Endothelial cell of umbilical vein (primary cell): Measurements from ENCODE around the gene KRTAP1-3. TPM values are rescaled to one million over a fixed set of nuclear protein-coding genes. Genes with fewer than 3 reads are reported as not detected.

Experiments
- BruUV-seq: library from RNA; stranded (reverse); fragments of 400-500 nt; replicated peaks from 2 replicates; lab custom pipeline; 2021; lab: Mats Ljungman, UMichigan
- CTCF ChIA-PET: fragments of 300-600, 350-600 bp; sonication (Branson Sonifier 250); formaldehyde crosslinking; loops from one replicate; lab custom pipeline; 2021; ENCODE audit warnings: antibody characterized with exemption, inconsistent platforms; lab: Charles Lee
- POLR2A ChIA-PET: fragments of 300-600, 350-600 bp; sonication (Branson Sonifier 250); formaldehyde crosslinking; loops from one replicate; lab custom pipeline; 2021; ENCODE audit warnings: antibody characterized with exemption, inconsistent platforms; lab: Charles Lee
- DNase-seq: peaks from one replicate; pipeline ENCODE4 v3.0.0-alpha.2; 2011; ENCODE audit warnings: low read depth, low spot score
- FAIRE-seq: peaks from 2 replicates; lab custom pipeline; 2011; peaks lifted over from hg19 to GRCh38; lab: Jason Lieb, UNC
- H2AFZ ChIP-seq: 2 replicates; pipeline ENCODE4 v1.6.0; 2012; ENCODE audit warnings: low read depth, low read length, control low read depth, inconsistent platforms
- H3K27ac ChIP-seq: 2 replicates; pipeline ENCODE4 v1.5.1; 2011; ENCODE audit warnings: low read depth, mild to moderate bottlenecking, control low read depth, low read length, moderate library complexity; ENCODE audit not compliant: insufficient read depth
- H3K27me3 ChIP-seq, 2 experiments: 2 replicates each; pipeline versions ENCODE4 v1.6.0 to v1.6.1; 2011; ENCODE audit warnings: low read length in 2 of 2, mixed read lengths in 1 of 2; ENCODE audit not compliant: control insufficient read depth in 2 of 2, insufficient read depth in 2 of 2
- H3K36me3 ChIP-seq, 2 experiments: 2 replicates in 1 of 2; 3 replicates in 1 of 2; pipeline ENCODE4 v1.5.1; 2011; ENCODE audit warnings: low read length in 2 of 2, mild to moderate bottlenecking in 1 of 2, moderate library complexity in 1 of 2; ENCODE audit not compliant: control insufficient read depth in 2 of 2, insufficient read depth in 2 of 2; ENCODE audit errors: extremely low read depth in 1 of 2
- H3K4me1 ChIP-seq: 3 replicates; pipeline ENCODE4 v1.5.1; 2011; ENCODE audit warnings: mild to moderate bottlenecking, low read length; ENCODE audit not compliant: control insufficient read depth, insufficient read depth; ENCODE audit errors: extremely low read depth
- H3K4me2 ChIP-seq: 2 replicates; pipeline ENCODE4 v1.6.1; 2011; ENCODE audit warnings: low read length, control low read depth, mixed read lengths; ENCODE audit not compliant: insufficient read depth
- H3K4me3 ChIP-seq, 3 experiments: fragments of 200-600 bp in 1 of 3; sonication (generic), shearing (Covaris generic) in 1 of 3; replicated peaks in 1 of 3; 2 replicates each; pipeline ENCODE4 v1.5.1; 2011 to 2016; ENCODE audit warnings: control low read depth in 3 of 3, low read length in 3 of 3, mild to moderate bottlenecking in 2 of 3, inconsistent platforms in 1 of 3, low read depth in 1 of 3, moderate library complexity in 1 of 3; ENCODE audit not compliant: insufficient read depth in 1 of 3
- H3K79me2 ChIP-seq: 2 replicates; pipeline ENCODE4 v1.6.0; 2012; ENCODE audit warnings: low read length, inconsistent platforms; ENCODE audit not compliant: control insufficient read depth, insufficient read depth
- H3K9ac ChIP-seq: replicated peaks from 2 replicates; pipeline ENCODE3; 2011; ENCODE audit warnings: low read length, control low read depth; ENCODE audit not compliant: insufficient read depth; ENCODE audit errors: extremely low read depth
- H3K9me1 ChIP-seq: replicated peaks from 3 replicates; pipeline ENCODE4 v1.6.0; 2011; ENCODE audit warnings: mild to moderate bottlenecking, low read length; ENCODE audit not compliant: control insufficient read depth, insufficient read depth; ENCODE audit errors: extremely low read depth
- H3K9me3 ChIP-seq: replicated peaks from 2 replicates; pipeline ENCODE4 v1.5.1; 2012; ENCODE audit warnings: low read length, inconsistent platforms; ENCODE audit not compliant: control insufficient read depth, insufficient read depth
- H4K20me1 ChIP-seq: replicated peaks from 2 replicates; pipeline ENCODE3; 2011; ENCODE audit warnings: mild to moderate bottlenecking, low read length; ENCODE audit not compliant: control insufficient read depth, insufficient read depth; ENCODE audit errors: extremely low read depth
- CTCF ChIP-seq, 2 donors: IDR thresholded peaks; 1 replicate in 1 of 2; 2 replicates in 1 of 2; pipeline ENCODE4 v1.5.1; 2011; ENCODE audit warnings: low read length in 2 of 2, mild to moderate bottlenecking in 2 of 2, moderate library complexity in 2 of 2, control low read depth in 1 of 2, inconsistent platforms in 1 of 2, low read depth in 1 of 2; ENCODE audit not compliant: insufficient read depth in 1 of 2; ENCODE audit errors: extremely low read depth in 1 of 2
- EZH2 ChIP-seq: IDR thresholded peaks from 2 replicates; pipeline ENCODE4 v1.6.1; 2012; ENCODE audit warnings: borderline replicate concordance, low read depth, mild to moderate bottlenecking, moderate library complexity, low read length, inconsistent platforms; ENCODE audit not compliant: severe bottlenecking
- FOS ChIP-seq: IDR thresholded peaks from 2 replicates; pipeline ENCODE4 v1.6.1; 2011; ENCODE audit warnings: mild to moderate bottlenecking, low read length, moderate library complexity, borderline replicate concordance; ENCODE audit not compliant: insufficient read depth
- GATA2 ChIP-seq: IDR thresholded peaks from 2 replicates; pipeline ENCODE4 v1.7.0; 2011; ENCODE audit warnings: low read depth, mild to moderate bottlenecking, moderate library complexity, mixed read lengths, low read length; ENCODE audit not compliant: insufficient read length, insufficient read depth
- JUN ChIP-seq: IDR thresholded peaks from 2 replicates; pipeline ENCODE4 v1.6.1; 2011; ENCODE audit warnings: borderline replicate concordance, low read depth; ENCODE audit not compliant: insufficient read length, insufficient read depth
- MYC ChIP-seq: IDR thresholded peaks from one replicate; pipeline ENCODE4 v1.6.1; 2011; ENCODE audit warnings: mild to moderate bottlenecking, low read depth, low read length
- POLR2A ChIP-seq: IDR thresholded peaks from 2 replicates; pipeline ENCODE4 v1.6.1; 2012; ENCODE audit warnings: low read depth, mild to moderate bottlenecking, control low read depth, low read length
- POLR2AphosphoS5 ChIP-seq: IDR thresholded peaks from 2 replicates; pipeline ENCODE4 v1.6.1; 2012; ENCODE audit warnings: low read depth, mild to moderate bottlenecking, control low read depth, low read length, moderate library complexity; ENCODE audit not compliant: insufficient read depth
- dilution Hi-C: fragments of 300-500 bp; cut with MboI; formaldehyde crosslinking; loops from one replicate; pipeline ENCODE4 v1.15.0; 2019; ENCODE audit warnings: low sequenced_read_pairs; ENCODE audit not compliant: extremely low pct_ligation_motif_present
- intact Hi-C: fragments of 100-400 bp; cut with micrococcal nuclease; formaldehyde crosslinking; loops from one replicate; pipeline ENCODE4 v1.10.0; 2022
- polyA plus RNA-seq, 4 experiments: library from polyadenylated mRNA; depleted of rRNA in 3 of 4; stranded (reverse) in 3 of 4; unstranded in 1 of 4; fragments of >200 nt; gene quantifications; 2 replicates each; pipeline versions ENCODE4 v1.2.1 to v1.2.3, GENCODE V29; 2011 to 2012; ENCODE audit warnings: missing spikeins in 1 of 4
- total RNA-seq: library from RNA; stranded (reverse); gene quantifications from 2 replicates; pipeline ENCODE4 v1.2.3, GENCODE V29; 2021
- TF ChIP-seq, protein P1 (sequence below): IDR thresholded peaks from 2 replicates; pipeline ENCODE4 v1.6.1; 2011; ENCODE audit not compliant: insufficient read depth, insufficient read length

Gene KRTAP1-3
- total and polyA plus RNA-seq, 2 donors (not counting 3 experiments of a cell fraction or from before 2014, with no cell fraction given), result not detected

DNA sequence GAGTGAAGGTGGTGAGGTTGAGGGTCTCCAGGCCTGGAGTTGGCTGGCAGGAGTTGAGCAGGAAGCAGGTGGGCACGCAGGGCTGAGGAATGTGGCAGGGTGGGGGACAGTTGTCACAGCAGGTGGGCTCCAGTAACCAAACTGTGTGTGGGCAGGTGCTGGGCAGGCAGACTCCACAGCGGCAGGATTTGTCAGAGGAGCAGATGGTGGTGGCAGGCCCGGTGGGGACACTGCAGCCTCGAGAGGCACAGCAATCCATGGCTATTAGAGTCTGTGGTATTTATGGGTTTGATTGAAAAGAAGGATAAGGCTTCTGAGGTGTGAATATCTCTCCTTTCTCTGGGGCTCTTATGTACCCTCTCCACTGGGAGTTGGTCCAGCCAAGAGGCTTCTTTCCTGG lies 40.8 kb downstream of the KRTAP1-3 start, which contains the start of gene KRTAP3-3:
Gene KRTAP3-3, minus strand, starts transcription at position 326 of the 400 bp plus-strand sequence. Its CDS starts 67 bp downstream, at position 259.
- no peaks in the 10 kb centered on the region for H3K9me1 ChIP-seq
- H2AFZ ChIP-seq, result no peak within 1 kb of the TSS
- ChIA-PET CTCF (interaction anchor here (1.4 kb wide), 1 partner anchor 30 kb away, joined by 3 read pairs; no protein-coding TSS in a partner anchor), POLR2A (no interaction called here)
- no peak within 1 kb of the TSS for H3K4me2 ChIP-seq
- H3K27me3 ChIP-seq, result peaks cover 2 to 3% of the 10 kb centered on the region in 2 experiments
- no peaks in the 10 kb centered on the region for H3K79me2 ChIP-seq
- H3K9ac ChIP-seq, result no peak within 1 kb of the TSS
- BruUV-seq, result no TSS peak
- H3K36me3 ChIP-seq, result no peaks in the 10 kb centered on the region
- no peaks in the 10 kb centered on the region for H3K9me3 ChIP-seq
- H4K20me1 ChIP-seq, result no peaks in the 10 kb centered on the region
- intact Hi-C loops (no loop called here), dilution Hi-C loops (no loop called here)
- no peak within 1 kb of the TSS for H3K4me3 ChIP-seq
- H3K4me1 ChIP-seq, result no peaks in the 10 kb centered on the region
- TF ChIP-seq EZH2 (no peak), MYC (no peak), JUN (no peak), GATA2 (no peak), FOS (no peak), POLR2AphosphoS5 (no peak), CTCF (IDR thresholded peaks at IDR 0.05; ENCODE audit: extremely low read depth in 1 of 2, insufficient read depth in 1 of 2, low read depth in 1 of 2, low read length in 2 of 2) (no peak), POLR2A (no peak)
- TF ChIP-seq, protein P1, sequence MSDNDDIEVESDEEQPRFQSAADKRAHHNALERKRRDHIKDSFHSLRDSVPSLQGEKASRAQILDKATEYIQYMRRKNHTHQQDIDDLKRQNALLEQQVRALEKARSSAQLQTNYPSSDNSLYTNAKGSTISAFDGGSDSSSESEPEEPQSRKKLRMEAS, result no peak
- no peak for DNase-seq
- no peak for FAIRE-seq
- H3K27ac ChIP-seq, result no peak within 1 kb of the TSS
